H9 (cell line): Measurements from ENCODE around the gene DCC. TPM values are rescaled to one million over a fixed set of nuclear protein-coding genes. Genes with fewer than 3 reads are reported as not detected.

ENCODE experiments used
- DNase-seq: peaks from one replicate; pipeline ENCODE4 v3.0.0-alpha.2; 2017
- H2AFZ ChIP-seq: one replicate; pipeline ENCODE4 v1.6.1; 2013; ENCODE audit warnings: mild to moderate bottlenecking, low read length, control low read depth, moderate library complexity
- H2AK5ac ChIP-seq: 2 replicates; pipeline ENCODE4 v1.6.1; 2013; ENCODE audit warnings: low read length, control low read depth, mixed read lengths; ENCODE audit not compliant: insufficient read length
- H2BK120ac ChIP-seq: one replicate; pipeline ENCODE4 v1.6.1; 2013; ENCODE audit warnings: low read depth, mild to moderate bottlenecking, low read length, control low read depth, inconsistent platforms; ENCODE audit not compliant: poor library complexity, severe bottlenecking
- H2BK12ac ChIP-seq: 2 replicates; pipeline ENCODE4 v1.6.1; 2013; ENCODE audit warnings: low read length, control low read depth, mixed read lengths, low read depth; ENCODE audit not compliant: insufficient read length
- H2BK15ac ChIP-seq: 2 replicates; pipeline ENCODE4 v1.6.1; 2013; ENCODE audit warnings: low read depth, low read length, control low read depth
- H2BK20ac ChIP-seq: one replicate; pipeline ENCODE4 v1.6.1; 2013; ENCODE audit warnings: low read depth, mild to moderate bottlenecking, low read length, control low read depth, inconsistent platforms; ENCODE audit not compliant: poor library complexity, severe bottlenecking
- H2BK5ac ChIP-seq: 2 replicates; pipeline ENCODE4 v1.6.1; 2013; ENCODE audit warnings: low read length, control low read depth, mixed read lengths; ENCODE audit not compliant: insufficient read length
- H3K14ac ChIP-seq: 2 replicates; pipeline ENCODE4 v1.6.1; 2013; ENCODE audit warnings: low read length, control low read depth; ENCODE audit not compliant: insufficient read depth
- H3K18ac ChIP-seq: 2 replicates; pipeline ENCODE4 v1.6.1; 2013; ENCODE audit warnings: low read depth, mild to moderate bottlenecking, mixed read lengths, low read length, control low read depth; ENCODE audit not compliant: insufficient read length
- H3K23ac ChIP-seq: 2 replicates; pipeline ENCODE4 v1.6.1; 2013; ENCODE audit warnings: low read length, control low read depth, mixed read lengths, low read depth; ENCODE audit not compliant: insufficient read length
- H3K23me2 ChIP-seq: 2 replicates; pipeline ENCODE4 v1.6.1; 2013; ENCODE audit warnings: low read depth, mild to moderate bottlenecking, mixed read lengths, low read length, control low read depth; ENCODE audit not compliant: insufficient read length, poor library complexity, severe bottlenecking
- H3K27ac ChIP-seq: 2 replicates; pipeline ENCODE4 v1.5.1; 2013; ENCODE audit warnings: low read length, control low read depth, mixed read lengths, low read depth; ENCODE audit not compliant: insufficient read length
- H3K27me3 ChIP-seq: 2 replicates; pipeline ENCODE4 v1.6.1; 2013; ENCODE audit warnings: low read length, control low read depth, inconsistent platforms; ENCODE audit not compliant: insufficient read depth
- H3K4ac ChIP-seq: 2 replicates; pipeline ENCODE4 v1.6.1; 2013; ENCODE audit warnings: low read depth, mild to moderate bottlenecking, control low read depth, inconsistent platforms, low read length, moderate library complexity
- H3K4me1 ChIP-seq: 2 replicates; pipeline ENCODE4 v1.6.1; 2013; ENCODE audit warnings: low read length, control low read depth, inconsistent platforms; ENCODE audit not compliant: insufficient read depth
- H3K4me2 ChIP-seq: 2 replicates; pipeline ENCODE4 v1.6.1; 2013; ENCODE audit warnings: low read length, control low read depth, mixed read lengths; ENCODE audit not compliant: insufficient read length, insufficient read depth
- H3K56ac ChIP-seq: 2 replicates; pipeline ENCODE4 v1.6.1; 2013; ENCODE audit warnings: low read depth, mild to moderate bottlenecking, mixed read lengths, low read length, control low read depth; ENCODE audit not compliant: insufficient read length
- H3K79me1 ChIP-seq: 2 replicates; pipeline ENCODE4 v1.6.1; 2013; ENCODE audit warnings: low read depth, mild to moderate bottlenecking, moderate library complexity, low read length, control low read depth, inconsistent platforms; ENCODE audit not compliant: insufficient read depth, poor library complexity, severe bottlenecking
- H3K79me2 ChIP-seq: 2 replicates; pipeline ENCODE4 v1.6.1; 2013; ENCODE audit warnings: low read length, control low read depth, inconsistent platforms; ENCODE audit not compliant: insufficient read depth
- H3K9ac ChIP-seq: 2 replicates; pipeline ENCODE4 v1.6.1; 2013; ENCODE audit warnings: low read length, control low read depth, mixed read lengths; ENCODE audit not compliant: insufficient read length; ENCODE audit errors: extremely low read depth
- H3K9me3 ChIP-seq: one replicate; pipeline ENCODE4 v1.6.1; 2013; ENCODE audit warnings: low read depth, low read length, inconsistent platforms; ENCODE audit not compliant: control insufficient read depth
- H3T11ph ChIP-seq: one replicate; pipeline ENCODE4 v1.6.1; 2013; ENCODE audit warnings: mild to moderate bottlenecking, low read length, control low read depth, inconsistent platforms
- H4K20me1 ChIP-seq: one replicate; pipeline ENCODE4 v1.6.1; 2013; ENCODE audit not compliant: control insufficient read depth, insufficient read length, insufficient read depth
- H4K5ac ChIP-seq: 2 replicates; pipeline ENCODE4 v1.6.1; 2013; ENCODE audit warnings: low read depth, mild to moderate bottlenecking, mixed read lengths, low read length, control low read depth; ENCODE audit not compliant: insufficient read length
- H4K8ac ChIP-seq: replicated peaks from 2 replicates; pipeline ENCODE4 v1.6.1; 2013; ENCODE audit warnings: low read length, control low read depth, mixed read lengths, low read depth; ENCODE audit not compliant: insufficient read length
- H4K91ac ChIP-seq: 2 replicates; pipeline ENCODE4 v1.6.1; 2013; ENCODE audit warnings: low read depth, mild to moderate bottlenecking, moderate library complexity, mixed read lengths, low read length, control low read depth; ENCODE audit not compliant: insufficient read length
- H3K27ac Mint-ChIP-seq, 3 experiments: 2 replicates in 2 of 3; 3 replicates in 1 of 3; pipeline ENCODE4 v1.8.0; 2020 to 2021; ENCODE audit warnings: mixed read lengths in 3 of 3, mild to moderate bottlenecking in 1 of 3, moderate library complexity in 1 of 3
- H3K27me3 Mint-ChIP-seq: 2 replicates; pipeline ENCODE4 v1.8.0; 2021; ENCODE audit warnings: low read depth, mild to moderate bottlenecking, moderate library complexity, mixed read lengths
- H3K36me3 Mint-ChIP-seq, 3 experiments: 2 replicates in 2 of 3; 3 replicates in 1 of 3; pipeline ENCODE4 v1.8.0; 2020 to 2021; ENCODE audit warnings: low read depth in 3 of 3, mixed read lengths in 3 of 3; ENCODE audit not compliant: insufficient read depth in 1 of 3
- H3K4me1 Mint-ChIP-seq, 2 experiments: 2 replicates each; pipeline ENCODE4 v1.8.0; 2020; ENCODE audit warnings: mixed read lengths in 2 of 2
- H3K4me3 Mint-ChIP-seq, 2 experiments: 2 replicates in 1 of 2; 3 replicates in 1 of 2; pipeline ENCODE4 v1.8.0; 2020 to 2021; ENCODE audit warnings: mild to moderate bottlenecking in 2 of 2, mixed read lengths in 2 of 2, moderate library complexity in 1 of 2
- H3K9me3 Mint-ChIP-seq, 2 experiments: 2 replicates in 1 of 2; 3 replicates in 1 of 2; pipeline ENCODE4 v1.8.0; 2020; ENCODE audit warnings: mild to moderate bottlenecking in 2 of 2, mixed read lengths in 2 of 2, moderate library complexity in 1 of 2
- WGBS: extraction: QIAGEN DNeasy Blood & Tissue Kit; methylation state at CpG from one replicate; pipeline ENCODE4 v1.1.7; 2013; ENCODE audit warnings: missing lambda C conversion rate, low lambda C conversion rate, mixed read lengths; ENCODE audit not compliant: insufficient read length; ENCODE audit errors: extremely low coverage; 5-methylcytosine and 5-hydroxymethylcytosine counted together
- total RNA-seq: library from RNA; stranded (reverse); gene quantifications from 2 replicates; pipeline ENCODE4 v1.2.1, GENCODE V29; 2021
- TF ChIP-seq, protein P1 (sequence below): fragments of 200-600 bp; sonication (generic); conservative IDR thresholded peaks from 3 replicates; pipeline ENCODE4 v1.8.0; 2021; ENCODE audit warnings: antibody characterized with exemption, mild to moderate bottlenecking

Gene DCC
- total RNA-seq, 1 experiment from 2014 or later, result 0.35 TPM

DNA sequence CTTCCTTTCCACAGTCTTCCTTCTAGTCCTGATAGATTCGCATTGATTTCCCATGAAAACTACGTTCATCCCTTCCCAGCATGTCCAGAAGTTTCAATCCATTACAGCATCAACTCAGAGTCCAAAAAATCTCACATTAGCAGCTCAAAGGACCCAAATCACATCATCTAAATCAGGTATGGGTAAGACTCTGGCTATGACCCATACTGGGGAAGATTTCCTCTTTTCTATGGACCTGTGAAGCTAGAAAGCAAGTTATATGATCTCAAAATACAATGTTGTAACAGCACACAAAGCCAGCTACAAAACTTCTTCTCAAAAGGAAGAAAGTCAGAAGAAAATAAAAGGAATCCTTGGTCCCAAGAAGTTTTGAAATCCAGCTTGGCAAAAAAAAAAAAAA, 5.7 kb upstream of the DCC start:
- no peak for DNase-seq
- H3K23ac ChIP-seq, result no peak overlapping the region
- no peaks in the 10 kb centered on the region for H3K4me1 ChIP-seq
- no peaks in the 10 kb centered on the region for H3K9me3 ChIP-seq
- no peak overlapping the region for H4K5ac ChIP-seq
- WGBS, result no CpG with 5 or more reads among the region's 2 CpGs
- H3K4ac ChIP-seq, result no peak overlapping the region
- no peak overlapping the region for H3K27ac Mint-ChIP-seq
- no peak overlapping the region for H3K9ac ChIP-seq
- H2AFZ ChIP-seq, result no peak overlapping the region
- H3K4me1 Mint-ChIP-seq, result peaks cover 2% of the 10 kb centered on the region in 2 experiments; a peak in 3 of 4 replicates
- no peak overlapping the region for H3T11ph ChIP-seq
- H2BK120ac ChIP-seq, result no peak overlapping the region
- no peak overlapping the region for H4K8ac ChIP-seq
- H2BK12ac ChIP-seq, result no peak overlapping the region
- H2AK5ac ChIP-seq, result no peak overlapping the region
- H2BK20ac ChIP-seq, result no peak overlapping the region
- H2BK5ac ChIP-seq, result no peak overlapping the region
- H3K79me2 ChIP-seq, result no peaks in the 10 kb centered on the region
- TF ChIP-seq, protein P1, sequence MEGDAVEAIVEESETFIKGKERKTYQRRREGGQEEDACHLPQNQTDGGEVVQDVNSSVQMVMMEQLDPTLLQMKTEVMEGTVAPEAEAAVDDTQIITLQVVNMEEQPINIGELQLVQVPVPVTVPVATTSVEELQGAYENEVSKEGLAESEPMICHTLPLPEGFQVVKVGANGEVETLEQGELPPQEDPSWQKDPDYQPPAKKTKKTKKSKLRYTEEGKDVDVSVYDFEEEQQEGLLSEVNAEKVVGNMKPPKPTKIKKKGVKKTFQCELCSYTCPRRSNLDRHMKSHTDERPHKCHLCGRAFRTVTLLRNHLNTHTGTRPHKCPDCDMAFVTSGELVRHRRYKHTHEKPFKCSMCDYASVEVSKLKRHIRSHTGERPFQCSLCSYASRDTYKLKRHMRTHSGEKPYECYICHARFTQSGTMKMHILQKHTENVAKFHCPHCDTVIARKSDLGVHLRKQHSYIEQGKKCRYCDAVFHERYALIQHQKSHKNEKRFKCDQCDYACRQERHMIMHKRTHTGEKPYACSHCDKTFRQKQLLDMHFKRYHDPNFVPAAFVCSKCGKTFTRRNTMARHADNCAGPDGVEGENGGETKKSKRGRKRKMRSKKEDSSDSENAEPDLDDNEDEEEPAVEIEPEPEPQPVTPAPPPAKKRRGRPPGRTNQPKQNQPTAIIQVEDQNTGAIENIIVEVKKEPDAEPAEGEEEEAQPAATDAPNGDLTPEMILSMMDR, result no peak
- H3K36me3 Mint-ChIP-seq, result peaks cover 0 to 5% (median 0%) of the 10 kb centered on the region in 3 experiments; a peak in 2 of 7 replicates
- H3K27me3 Mint-ChIP-seq, result no peaks in the 10 kb centered on the region
- no peak overlapping the region for H3K27ac ChIP-seq
- no peak overlapping the region for H2BK15ac ChIP-seq
- no peak overlapping the region for H3K4me3 Mint-ChIP-seq
- H3K27me3 ChIP-seq, result peaks cover 3% of the 10 kb centered on the region; the same call in 1 of the 2 replicates
- H3K56ac ChIP-seq, result no peak overlapping the region
- no peak overlapping the region for H3K18ac ChIP-seq
- H3K14ac ChIP-seq, result no peak overlapping the region
- no peaks in the 10 kb centered on the region for H3K23me2 ChIP-seq
- no peaks in the 10 kb centered on the region for H4K20me1 ChIP-seq
- no peaks in the 10 kb centered on the region for H3K79me1 ChIP-seq
- H4K91ac ChIP-seq, result no peak overlapping the region
- H3K9me3 Mint-ChIP-seq, result peaks cover 0 to 5% of the 10 kb centered on the region in 2 experiments; a peak in 3 of 5 replicates
- no peak overlapping the region for H3K4me2 ChIP-seq
